ENCODE results near the gene JARID2. TPM values are rescaled to one million over a fixed set of nuclear protein-coding genes. Genes with fewer than 3 reads are reported as not detected.
A peak's percentile ranks its signal among the peaks of the same experiment; 100 is the strongest.

The JARID2 gene
- total and polyA plus RNA-seq, 2 of the 8 experiments (the other 6 are each of a cell fraction or from before 2014, with no cell fraction given) = 60.1 to 239 TPM

DNA sequence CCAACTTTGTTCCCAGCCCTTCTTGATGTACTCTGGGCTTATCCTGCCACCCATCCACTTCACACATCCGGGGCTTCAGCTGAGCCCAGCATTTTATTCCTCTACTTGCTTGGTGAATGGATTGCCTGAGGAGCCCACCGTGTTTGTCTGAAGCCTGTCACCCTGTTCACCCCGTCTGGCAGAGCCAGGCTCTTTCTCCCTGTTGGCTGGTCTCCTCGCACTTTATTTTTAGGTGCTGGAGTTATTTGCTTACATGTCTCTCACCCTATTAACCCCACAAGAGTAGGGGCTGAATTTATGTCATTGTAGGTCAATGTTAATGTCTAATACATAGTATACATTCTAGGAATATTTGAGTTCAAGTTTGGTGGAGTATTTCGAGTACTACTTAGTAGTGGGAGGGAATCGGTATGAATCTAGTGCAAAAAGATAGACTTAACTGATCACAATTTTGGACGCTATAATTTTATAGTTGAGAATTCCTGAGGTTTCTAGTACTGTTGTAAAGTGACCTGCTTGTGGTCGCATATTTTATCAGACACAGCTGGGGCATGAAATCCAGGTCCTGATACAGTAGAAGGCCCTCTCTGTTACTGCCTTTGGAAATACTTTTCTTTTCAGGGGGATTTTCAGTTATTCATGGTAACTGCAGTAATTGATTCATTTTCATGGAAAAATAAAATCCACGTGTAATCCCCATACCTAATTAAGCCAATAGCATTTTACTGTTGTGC, 10.8 kb downstream of the JARID2 start:
- Histone ChIP-seq H2BK20ac (ENCODE audit: low read length) (no peak overlapping the region), H3K23ac (ENCODE audit: insufficient read length) (no peak overlapping the region), H2BK12ac (ENCODE audit: low read depth, low read length) (no peak overlapping the region), H3K18ac (ENCODE audit: extremely low read depth, low read length) (0 out of 2 replicates have a peak overlapping the region, but pooled peaks have one; percentile 5), H2AFZ (ENCODE audit: low read length) (no peak overlapping the region), H2BK5ac (ENCODE audit: low read depth, low read length) (no peak overlapping the region), H2BK15ac (ENCODE audit: low read length) (no peak overlapping the region), H4K5ac (ENCODE audit: insufficient read length, low read depth, low read length) (no peak overlapping the region), H4K20me1 (replicated peaks in 1 of 2; ENCODE audit: control insufficient read depth in 1 of 2, insufficient read depth in 2 of 2, low read length in 2 of 2) (peaks cover 53 to 58% of the 10 kb centered on the region in 2 experiments), H3K9ac (replicated peaks in 1 of 4; ENCODE audit: extremely low read depth in 1 of 4, low read depth in 3 of 4, low read length in 3 of 4) (no peak overlapping the region), H2AK5ac (ENCODE audit: low read depth, low read length) (no peak overlapping the region), H3K56ac (replicated peaks; ENCODE audit: insufficient read length, low read depth, low read length) (no peak overlapping the region), H3K4me3 (ENCODE audit: extremely low read depth in 1 of 4, insufficient read depth in 2 of 4, low read depth in 3 of 4, low read length in 4 of 4) (no peak overlapping the region; a peak in 1 of 8 replicates), H3K36me3 (ENCODE audit: control insufficient read depth in 2 of 4, insufficient read depth in 4 of 4, low read length in 3 of 4) (peaks cover 0 to 34% (median 5%) of the 10 kb centered on the region in 4 experiments; a peak in 3 of 8 replicates), H3K79me1 (ENCODE audit: low read depth, low read length) (no peaks in the 10 kb centered on the region), H3K4me2 (ENCODE audit: insufficient read depth in 1 of 2, low read depth in 2 of 2, low read length in 2 of 2) (peak overlapping the region; percentile 2 to 89; a peak in 2 of 4 replicates), H3K27me3 (replicated peaks in 1 of 4; ENCODE audit: control insufficient read depth in 3 of 4, extremely low read depth in 1 of 4, insufficient read depth in 3 of 4, low read length in 3 of 4) (no peaks in the 10 kb centered on the region), H3K9me3 (ENCODE audit: insufficient read depth in 2 of 2, low read depth in 1 of 2, low read length in 1 of 2) (no peaks in the 10 kb centered on the region), H3K23me2 (ENCODE audit: low read depth, low read length) (no peaks in the 10 kb centered on the region), H3K4me1 (replicated peaks in 1 of 4; ENCODE audit: control insufficient read depth in 3 of 4, insufficient read depth in 4 of 4, low read length in 3 of 4) (peaks cover 15 to 33% (median 31%) of the 10 kb centered on the region in 4 experiments), H4K91ac (replicated peaks; ENCODE audit: insufficient read length, low read length) (no peak overlapping the region), H2BK120ac (replicated peaks; ENCODE audit: low read depth, low read length) (no peak overlapping the region), H4K8ac (ENCODE audit: extremely low read depth, insufficient read depth, low read length) (no peak overlapping the region), H3K27ac (ENCODE audit: low read depth, low read length) (no peak overlapping the region), H3K4ac (replicated peaks; ENCODE audit: insufficient read length, low read depth, low read length) (no peak overlapping the region), H3K14ac (ENCODE audit: insufficient read length) (no peak overlapping the region), H3K79me2 (ENCODE audit: control insufficient read depth in 1 of 2, insufficient read depth in 2 of 2, low read length in 2 of 2) (peaks cover 97 to 100% of the 10 kb centered on the region in 2 experiments)
- ChIA-PET POLR2A (ENCODE audit: partially characterized antibody) (interaction anchor here (1.6 kb wide), 1 partner anchor 12 kb away, joined by 6 read pairs; no protein-coding TSS in a partner anchor), CTCF (ENCODE audit: partially characterized antibody) (no interaction called here)
- TF ChIP-seq CHD1 (IDR thresholded peaks at IDR 0.05; ENCODE audit: low read depth, low read length) (no peak), RXRA (IDR thresholded peaks at IDR 0.05; ENCODE audit: insufficient read depth, low read depth, low read length) (no peak), SAP30 (IDR thresholded peaks at IDR 0.05; ENCODE audit: insufficient read depth, insufficient replicate concordance, low read length) (no peak), NANOG (IDR thresholded peaks at IDR 0.05; ENCODE audit: insufficient read depth, low read depth, low read length, poor library complexity, severe bottlenecking) (no peak), KDM4A (IDR thresholded peaks at IDR 0.05; ENCODE audit: low read depth, low read length, severe bottlenecking) (no peak), SIRT6 (IDR thresholded peaks at IDR 0.05; ENCODE audit: low read length) (no peak), HDAC6 (IDR thresholded peaks at IDR 0.05; ENCODE audit: low read depth, low read length) (no peak), SRF (IDR thresholded peaks at IDR 0.05; ENCODE audit: low read depth, low read length) (no peak), SP1 (IDR thresholded peaks at IDR 0.05; ENCODE audit: low read depth, low read length) (no peak)
- FAIRE-seq (no peak), DNase-seq (ENCODE audit: low read depth in 1 of 2, low spot score in 2 of 2) (no peak)
- WGBS, 2 experiments (ENCODE audit: extremely low coverage in 1 of 2, insufficient coverage in 1 of 2, insufficient read length in 1 of 2, insufficient replicate concordance in 2 of 2, low coverage in 1 of 2, low lambda C conversion rate in 2 of 2, missing lambda C conversion rate in 1 of 2) = 76% methylated on average over 9 of the region's 9 CpGs; no CpG with 5 or more reads in 1 of the 2 experiments
